ENCODE measurements around the gene TANGO6.
A peak's percentile ranks its signal among the peaks of the same experiment; 100 is the strongest.

TANGO6 gene

DNA sequence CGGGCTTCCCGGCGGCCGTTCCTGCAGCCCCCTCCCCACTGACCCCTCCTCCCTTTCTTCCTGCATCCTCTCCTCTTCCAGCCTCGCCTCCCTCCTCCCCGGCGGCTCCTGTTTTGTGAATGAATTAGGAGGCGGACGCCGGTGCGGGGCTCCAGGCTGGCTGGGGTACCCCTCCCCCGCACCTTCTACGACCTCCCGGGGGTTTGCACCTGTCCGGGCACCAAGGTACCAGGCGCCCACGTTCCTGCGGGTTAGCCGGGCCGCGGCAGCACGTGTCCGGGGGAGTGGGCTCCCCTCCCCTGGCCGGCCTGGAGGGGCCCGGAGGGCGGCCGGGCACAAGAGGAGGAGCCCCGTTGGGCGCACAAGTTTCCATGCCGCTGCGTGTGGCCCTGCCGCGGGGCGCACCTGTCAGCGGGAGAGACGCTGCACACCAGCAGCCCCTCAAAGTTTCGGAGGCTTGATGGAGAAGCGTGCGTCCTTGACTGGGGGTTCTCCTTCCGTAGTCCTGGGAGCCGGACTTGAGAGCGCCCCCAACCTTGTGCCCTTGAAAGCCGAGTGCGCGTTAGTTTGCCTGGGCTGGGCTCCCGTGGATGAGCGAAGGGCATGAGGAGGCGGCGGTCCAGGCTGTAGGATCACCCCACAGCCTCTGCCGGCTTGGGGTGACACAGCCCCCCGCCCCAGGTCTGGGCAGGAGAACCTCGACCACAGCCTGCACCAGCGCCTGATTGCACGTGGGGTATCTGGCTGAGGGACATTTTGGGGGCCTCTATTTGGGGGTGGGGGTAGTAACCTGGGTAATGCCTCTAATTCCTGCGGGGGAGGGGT lies 263.4 kb downstream of the TANGO6 start:
- no peak for DNase-seq

DNA sequence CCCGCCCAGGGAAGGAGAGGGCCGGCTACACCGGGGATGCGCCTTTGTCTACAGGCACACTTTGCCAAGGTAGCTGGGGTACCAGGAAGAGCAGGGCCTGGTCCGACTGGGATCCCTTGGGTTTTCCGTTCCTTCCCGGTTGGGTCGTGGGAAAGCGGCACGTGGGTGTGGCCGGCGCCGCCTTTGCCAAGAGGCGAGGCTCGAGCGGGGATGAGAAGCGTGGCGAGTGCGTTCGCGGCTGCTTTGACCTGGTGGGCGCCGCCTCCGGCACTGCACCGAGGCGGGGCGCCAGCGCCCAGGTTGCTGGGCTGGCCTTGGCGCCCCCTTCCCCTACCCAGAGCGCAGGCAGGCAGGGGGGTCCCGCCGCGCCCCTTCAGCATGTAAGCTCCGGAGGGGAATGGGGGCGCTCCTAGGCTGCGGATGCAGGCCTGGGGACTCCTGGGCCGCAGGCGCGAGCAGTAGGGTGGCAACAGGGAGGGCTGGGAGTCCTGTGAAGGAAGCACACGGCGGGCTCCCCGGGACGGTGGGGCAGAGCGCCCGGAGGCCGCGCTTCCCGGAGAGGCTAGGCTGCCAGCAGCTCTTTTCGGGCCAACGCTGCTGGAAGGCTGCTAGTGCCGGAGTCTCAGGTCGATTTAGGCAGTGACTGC lies 264.1 kb downstream of the TANGO6 start:
- no peak for DNase-seq

DNA sequence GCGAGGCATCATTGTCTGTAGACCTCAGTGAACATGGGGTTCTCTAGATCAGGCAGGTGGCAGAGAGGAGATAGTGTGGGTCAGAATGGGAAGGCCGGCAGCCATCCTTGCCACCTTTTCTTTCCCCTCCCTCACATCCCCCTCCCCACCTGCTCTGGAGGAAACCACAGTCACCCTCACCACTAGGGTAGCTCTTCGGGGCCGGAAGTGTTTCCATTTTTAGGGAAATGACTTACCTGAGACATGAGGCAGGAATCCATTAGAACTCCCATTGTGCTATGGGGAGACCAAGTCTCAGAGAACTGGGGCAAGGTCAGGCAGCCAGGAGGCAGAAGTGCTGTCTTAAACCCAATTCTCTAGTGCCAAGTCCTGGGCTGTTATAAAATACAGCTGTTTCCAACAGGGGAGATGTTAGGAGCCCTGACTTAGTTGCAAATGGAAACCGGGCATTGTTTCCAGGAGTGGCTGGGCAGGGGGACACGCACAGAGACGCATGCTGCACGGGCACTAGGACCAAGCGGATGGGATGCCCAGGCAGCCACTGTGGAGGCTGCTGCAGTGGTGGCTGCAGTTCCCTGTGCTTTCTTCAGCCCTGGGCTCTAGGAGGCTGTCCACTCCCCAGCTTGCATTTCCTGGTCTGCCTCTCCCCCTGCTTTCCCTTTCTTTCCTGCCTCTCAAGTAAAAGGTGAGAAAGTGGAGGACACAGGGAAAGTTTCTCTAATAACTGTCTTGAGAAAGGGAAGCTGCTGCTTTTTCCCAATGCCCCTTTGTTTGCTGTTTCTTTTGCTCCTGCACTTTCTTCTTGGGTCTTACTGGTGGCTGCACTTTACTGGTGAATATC lies 265.0 kb downstream of the TANGO6 start:
- no peak for DNase-seq

DNA sequence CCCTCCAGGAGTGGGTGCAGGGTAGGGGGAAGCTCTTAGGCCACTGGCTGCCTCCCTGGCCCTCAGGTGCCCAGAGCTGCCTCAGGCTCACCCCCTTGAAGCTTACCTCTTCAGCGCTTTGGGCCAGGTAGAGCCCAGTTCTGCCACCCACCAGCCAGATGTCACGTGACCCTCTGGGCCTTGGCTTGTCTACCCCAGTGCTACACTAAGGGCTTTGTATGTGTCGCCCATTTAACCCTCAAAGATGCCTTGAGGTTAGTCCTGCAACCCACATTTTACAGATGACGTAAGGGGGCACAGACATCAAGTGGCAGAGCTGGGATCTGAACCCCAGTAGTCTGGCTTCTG lies 265.5 kb downstream of the TANGO6 start:
- no peak for DNase-seq

DNA sequence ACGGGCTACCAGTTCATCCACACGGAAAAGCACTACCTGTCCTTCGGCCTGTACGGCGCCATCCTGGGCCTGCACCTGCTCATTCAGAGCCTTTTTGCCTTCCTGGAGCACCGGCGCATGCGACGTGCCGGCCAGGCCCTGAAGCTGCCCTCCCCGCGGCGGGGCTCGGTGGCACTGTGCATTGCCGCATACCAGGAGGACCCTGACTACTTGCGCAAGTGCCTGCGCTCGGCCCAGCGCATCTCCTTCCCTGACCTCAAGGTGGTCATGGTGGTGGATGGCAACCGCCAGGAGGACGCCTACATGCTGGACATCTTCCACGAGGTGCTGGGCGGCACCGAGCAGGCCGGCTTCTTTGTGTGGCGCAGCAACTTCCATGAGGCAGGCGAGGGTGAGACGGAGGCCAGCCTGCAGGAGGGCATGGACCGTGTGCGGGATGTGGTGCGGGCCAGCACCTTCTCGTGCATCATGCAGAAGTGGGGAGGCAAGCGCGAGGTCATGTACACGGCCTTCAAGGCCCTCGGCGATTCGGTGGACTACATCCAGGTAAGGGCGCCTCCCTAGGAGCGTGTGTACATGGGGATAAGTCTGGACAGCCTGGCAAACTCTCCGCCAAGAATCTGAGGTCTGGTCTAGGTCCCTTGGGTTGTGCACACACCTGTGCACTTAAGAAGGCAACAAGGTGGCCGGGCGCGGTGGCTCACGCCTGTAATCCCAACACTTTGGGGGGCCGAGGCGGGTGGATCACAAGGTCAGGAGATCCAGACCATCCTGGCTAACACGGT lies 266.3 kb downstream of the TANGO6 start:
- no peak for DNase-seq

DNA sequence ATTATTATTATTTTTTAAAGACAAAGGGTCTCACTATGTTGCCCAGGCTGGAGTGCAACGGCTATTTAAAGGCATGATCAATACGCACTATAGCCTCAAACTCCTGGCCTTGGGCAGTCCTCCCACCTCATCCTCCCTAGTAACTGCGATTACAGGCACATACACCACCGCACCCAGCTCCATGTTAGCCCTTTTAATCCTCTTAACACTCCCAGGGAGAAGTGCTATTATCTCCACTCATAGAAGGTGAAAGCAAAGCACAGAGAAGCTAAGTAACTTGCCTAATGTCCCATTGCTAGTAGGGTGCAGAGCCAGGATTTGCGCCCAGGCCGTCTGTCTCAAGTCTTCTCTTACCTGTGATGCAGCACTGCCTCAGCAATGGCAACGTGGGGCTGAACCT lies 267.1 kb downstream of the TANGO6 start:
- no peak for DNase-seq

DNA sequence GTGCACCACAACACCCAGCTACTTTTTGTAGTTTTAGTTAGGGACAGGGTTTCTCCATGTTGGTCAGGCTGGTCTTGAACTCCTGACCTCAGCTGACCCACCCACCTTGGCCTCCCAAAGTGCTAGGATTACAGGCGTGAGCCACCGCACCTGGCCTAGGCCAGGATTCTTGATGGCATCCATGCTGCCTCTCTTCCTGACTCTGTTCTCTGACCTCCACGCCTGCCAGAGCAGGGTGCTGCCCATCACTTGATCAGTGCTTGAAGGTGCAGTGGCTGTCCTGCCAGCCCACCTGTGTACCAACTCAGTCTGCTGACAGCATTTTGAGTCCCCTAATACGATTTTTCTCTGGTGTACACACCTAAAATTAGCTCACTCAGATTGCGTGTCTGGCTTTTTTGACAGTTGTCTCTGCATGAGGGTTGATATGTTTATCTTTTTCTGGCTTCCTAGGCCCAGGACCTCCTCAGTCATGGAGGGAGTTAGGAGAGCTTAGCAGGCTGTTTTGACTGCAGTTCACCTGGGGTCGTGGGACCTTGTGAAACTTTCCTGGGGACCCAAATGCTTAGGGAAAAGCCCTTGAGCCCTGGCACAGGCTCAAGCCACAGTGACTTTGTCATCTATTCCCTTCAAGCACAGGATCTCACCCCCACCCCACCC lies 268.0 kb downstream of the TANGO6 start:
- DNase-seq: no peak

DNA sequence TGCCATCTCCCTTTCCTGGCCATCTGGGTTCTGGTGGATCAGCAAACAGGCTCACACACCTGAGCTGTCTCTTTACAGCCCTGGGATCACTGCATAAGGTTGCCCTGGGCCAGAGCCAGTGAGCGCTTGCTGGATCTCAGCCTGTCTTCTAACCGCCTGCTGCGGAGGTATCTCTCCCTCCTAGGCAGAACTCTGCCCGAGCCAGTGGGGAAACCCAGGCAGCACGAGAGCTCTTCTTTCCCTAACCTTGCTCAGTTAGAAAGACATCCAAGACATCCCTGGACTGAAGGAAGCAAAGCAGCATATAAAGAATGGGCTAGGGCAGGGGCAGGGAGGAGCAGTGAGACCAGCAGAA lies 268.5 kb downstream of the TANGO6 start:
- DNase-seq: no peak

DNA sequence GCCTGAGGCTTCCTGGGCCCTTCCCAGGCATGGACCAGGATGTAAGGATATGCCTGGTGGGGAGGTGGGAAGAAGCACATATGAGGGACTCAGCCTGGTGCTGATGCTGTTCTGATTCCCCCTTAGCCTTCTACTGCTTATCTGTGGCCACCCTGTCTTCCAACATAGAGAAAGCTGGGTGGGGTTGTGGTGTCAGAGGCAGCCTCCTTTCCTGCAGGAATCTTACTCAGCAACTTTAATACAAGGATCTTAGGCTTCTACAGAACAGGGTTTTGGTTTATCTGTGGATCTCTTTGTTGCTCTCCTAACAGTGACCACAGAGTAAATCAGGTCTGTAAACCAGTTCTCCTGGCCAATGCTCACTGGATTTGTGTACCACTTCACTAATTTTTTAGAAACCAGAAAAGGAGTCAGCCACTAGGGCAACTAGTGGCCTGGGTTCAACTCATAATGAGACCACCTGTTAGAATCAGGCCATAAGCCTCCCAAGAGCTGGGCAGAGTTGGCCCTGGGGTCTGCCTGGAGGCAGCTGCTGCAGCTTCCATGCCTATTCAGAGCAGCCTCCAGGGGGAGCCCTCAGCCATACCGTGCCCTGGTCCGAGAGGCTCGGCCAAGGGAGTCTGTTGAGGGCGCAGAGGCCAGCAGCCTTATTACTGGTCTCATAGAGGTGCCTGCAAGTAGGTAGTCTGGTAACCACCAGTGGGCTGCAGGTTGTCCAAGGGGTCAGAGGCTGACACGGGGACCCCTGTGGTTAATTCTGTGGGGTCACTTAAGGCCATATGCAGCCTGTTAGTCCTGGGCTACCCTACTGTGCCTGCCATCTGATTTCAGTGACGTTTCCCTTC lies 269.2 kb downstream of the TANGO6 start:
- DNase-seq: peak; percentile 19

DNA sequence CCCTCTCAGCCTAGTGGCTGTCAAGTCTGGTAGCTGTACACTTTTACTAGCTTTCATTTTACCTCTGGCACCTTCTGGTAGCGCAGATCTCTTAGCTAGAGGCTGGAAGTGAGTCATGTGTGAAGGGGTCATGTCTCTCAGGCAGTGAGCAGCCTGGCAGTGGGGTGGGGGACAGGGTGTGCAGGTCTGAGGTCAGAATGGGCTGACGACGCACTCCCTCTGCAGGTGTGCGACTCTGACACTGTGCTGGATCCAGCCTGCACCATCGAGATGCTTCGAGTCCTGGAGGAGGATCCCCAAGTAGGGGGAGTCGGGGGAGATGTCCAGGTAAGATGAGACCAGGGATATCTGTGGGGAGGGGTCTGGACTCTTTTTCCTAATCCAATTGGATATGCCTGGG lies 269.9 kb downstream of the TANGO6 start:
- DNase-seq: no peak

DNA sequence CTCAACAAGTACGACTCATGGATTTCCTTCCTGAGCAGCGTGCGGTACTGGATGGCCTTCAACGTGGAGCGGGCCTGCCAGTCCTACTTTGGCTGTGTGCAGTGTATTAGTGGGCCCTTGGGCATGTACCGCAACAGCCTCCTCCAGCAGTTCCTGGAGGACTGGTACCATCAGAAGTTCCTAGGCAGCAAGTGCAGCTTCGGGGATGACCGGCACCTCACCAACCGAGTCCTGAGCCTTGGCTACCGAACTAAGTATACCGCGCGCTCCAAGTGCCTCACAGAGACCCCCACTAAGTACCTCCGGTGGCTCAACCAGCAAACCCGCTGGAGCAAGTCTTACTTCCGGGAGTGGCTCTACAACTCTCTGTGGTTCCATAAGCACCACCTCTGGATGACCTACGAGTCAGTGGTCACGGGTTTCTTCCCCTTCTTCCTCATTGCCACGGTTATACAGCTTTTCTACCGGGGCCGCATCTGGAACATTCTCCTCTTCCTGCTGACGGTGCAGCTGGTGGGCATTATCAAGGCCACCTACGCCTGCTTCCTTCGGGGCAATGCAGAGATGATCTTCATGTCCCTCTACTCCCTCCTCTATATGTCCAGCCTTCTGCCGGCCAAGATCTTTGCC lies 271.1 kb downstream of the TANGO6 start:
- peak; percentile 45 for DNase-seq

DNA sequence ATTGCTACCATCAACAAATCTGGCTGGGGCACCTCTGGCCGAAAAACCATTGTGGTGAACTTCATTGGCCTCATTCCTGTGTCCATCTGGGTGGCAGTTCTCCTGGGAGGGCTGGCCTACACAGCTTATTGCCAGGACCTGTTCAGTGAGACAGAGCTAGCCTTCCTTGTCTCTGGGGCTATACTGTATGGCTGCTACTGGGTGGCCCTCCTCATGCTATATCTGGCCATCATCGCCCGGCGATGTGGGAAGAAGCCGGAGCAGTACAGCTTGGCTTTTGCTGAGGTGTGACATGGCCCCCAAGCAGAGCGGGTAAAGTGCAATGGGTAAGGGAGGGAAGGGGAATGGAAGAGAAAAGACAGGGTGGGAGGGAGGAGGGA lies 271.6 kb downstream of the TANGO6 start:
- DNase-seq: no peak

DNA sequence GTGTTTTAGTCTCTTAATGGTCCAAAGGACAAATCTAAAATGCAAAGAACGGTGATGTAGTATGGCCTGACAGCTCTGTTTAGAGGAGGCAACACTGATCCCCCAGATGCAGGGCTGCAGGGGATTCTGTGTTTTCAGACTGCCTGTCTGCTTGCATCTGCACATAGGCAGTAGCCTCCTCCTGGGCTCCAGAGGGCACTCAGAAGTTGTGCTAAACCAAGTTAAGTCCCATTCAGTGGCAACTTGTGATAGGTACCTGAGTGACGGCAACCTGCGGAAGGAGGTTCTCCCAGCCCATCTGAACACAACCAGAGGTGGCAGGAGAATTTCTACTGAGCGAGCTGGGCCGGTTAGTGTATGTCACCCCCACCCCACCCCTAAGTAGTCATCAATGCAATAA lies 272.0 kb downstream of the TANGO6 start:
- DNase-seq: no peak

DNA sequence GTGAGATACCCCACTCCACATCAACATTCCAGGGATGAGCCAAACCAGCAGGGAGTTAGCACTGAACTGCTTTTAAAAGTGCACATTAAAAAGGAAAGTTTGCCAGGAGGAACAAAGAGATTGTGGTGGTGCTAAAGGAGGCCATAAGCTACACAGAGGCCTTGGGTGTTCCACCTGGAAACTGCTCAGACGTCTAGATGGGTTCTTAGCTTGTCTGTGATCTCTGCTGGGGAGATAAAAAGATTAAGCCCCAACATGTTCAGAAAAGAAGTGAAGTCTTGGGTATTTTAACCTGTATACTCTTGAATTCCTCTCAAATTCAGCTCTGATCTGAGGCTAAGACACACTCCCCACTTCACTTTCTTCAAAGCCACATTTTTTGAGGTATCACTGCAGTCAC lies 272.5 kb downstream of the TANGO6 start:
- no peak for DNase-seq

DNA sequence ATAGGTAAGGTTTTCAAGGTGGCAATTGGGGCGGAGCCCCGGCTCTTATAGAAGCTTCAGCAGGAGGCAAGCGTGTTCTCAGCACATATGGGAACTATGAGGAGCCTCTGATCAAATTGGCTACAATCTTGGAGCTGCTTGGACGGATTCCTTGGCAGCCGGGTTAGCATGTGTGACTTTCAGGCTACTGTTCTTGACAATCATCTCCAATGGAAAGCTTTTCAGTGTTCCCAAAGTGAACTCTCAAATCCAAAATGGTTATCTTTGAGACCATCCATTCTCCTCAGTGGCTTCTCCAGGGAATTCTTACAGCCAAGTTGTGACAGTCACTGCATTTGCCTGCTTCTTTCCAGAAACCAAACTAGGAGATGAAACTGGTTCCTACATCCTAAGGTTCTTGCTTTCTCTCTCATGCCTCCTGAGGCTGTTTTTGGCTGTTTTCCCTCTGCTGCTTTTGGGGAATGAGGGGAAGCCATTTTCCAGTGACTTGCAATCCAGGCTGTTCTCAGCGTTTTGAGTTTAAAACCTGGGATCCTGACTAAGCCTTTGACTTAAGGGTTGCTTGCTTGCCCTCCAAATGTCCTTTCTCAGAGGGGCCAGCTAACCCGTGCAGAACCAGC lies 273.0 kb downstream of the TANGO6 start:
- DNase-seq: no peak

DNA sequence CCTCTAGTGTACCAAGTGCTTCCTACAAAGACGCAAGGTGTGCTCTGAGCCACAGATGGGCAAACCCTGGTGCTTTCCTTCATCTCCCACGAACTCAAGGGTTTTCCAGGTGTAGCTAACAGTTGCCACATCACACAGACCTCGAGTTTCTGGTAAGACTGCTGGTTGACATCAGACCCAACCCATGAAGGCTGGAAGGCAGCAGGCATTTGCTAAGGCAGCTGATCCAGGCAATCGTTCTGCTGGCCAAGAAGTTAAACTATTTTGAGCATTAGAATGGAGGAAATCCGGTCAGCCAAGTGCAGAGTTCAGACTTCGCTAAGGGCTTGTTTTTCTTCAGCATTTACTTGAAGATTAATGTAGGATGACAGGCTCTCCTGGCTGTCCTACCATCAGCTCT lies 273.6 kb downstream of the TANGO6 start:
- no peak for DNase-seq

DNA sequence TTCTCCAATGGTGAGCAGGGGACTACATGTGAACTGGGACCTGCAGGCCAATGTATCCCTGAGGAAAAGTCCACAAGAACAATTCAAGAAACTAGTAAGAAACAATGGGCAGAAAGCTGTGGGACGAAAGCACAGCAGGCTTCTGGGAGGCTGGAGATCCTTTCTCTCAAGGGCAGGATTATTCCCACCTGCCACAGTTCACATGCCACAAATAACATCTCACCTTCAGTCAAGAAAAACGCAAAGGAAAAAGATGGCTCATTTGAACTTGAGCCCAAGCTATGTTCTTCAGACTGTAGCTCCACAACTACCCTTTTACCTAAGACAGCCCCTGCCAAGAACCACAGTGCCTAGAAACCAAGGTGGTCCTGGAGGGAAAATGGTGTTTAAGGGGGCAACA lies 275.1 kb downstream of the TANGO6 start:
- DNase-seq: no peak

DNA sequence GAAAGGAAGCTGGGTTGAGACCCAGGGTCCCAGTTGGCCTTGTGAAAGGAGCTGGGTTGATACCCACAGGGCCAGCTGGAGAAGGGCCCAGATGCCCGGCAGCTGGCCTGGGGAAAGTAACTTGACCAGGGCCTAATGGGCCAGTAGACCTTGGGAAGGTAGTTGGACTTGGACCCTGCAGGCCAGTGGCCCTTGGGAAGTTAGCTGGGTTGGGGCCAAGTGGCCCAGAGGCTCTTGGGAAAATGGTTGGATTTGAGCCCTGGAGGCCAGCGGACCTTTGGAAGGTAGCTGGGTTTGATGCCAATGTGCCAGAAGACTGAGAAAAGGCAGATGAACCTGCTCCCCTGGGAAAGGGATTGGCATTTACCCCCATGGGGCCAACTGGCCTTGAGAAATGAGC lies 275.7 kb downstream of the TANGO6 start:
- no peak for DNase-seq

DNA sequence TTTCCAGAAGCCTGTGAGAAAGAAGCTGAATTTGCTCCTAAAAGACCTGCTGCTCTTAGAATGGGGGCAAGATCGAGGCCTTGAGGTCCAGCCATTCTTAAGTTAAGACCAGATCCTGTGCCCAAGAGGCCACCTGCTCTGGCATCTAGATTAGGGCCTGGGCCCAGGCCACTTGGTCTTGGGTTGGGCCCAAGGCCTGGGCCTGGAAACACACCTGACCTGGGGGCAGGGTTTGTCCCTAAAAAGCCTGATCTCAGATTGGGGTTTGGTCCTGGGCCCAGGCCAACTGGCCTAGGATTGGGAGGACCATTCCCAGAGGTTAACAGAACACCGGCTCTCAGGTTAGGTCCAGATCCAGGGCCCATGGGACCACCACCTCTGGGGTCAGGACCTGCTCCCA lies 276.2 kb downstream of the TANGO6 start:
- DNase-seq: no peak

DNA sequence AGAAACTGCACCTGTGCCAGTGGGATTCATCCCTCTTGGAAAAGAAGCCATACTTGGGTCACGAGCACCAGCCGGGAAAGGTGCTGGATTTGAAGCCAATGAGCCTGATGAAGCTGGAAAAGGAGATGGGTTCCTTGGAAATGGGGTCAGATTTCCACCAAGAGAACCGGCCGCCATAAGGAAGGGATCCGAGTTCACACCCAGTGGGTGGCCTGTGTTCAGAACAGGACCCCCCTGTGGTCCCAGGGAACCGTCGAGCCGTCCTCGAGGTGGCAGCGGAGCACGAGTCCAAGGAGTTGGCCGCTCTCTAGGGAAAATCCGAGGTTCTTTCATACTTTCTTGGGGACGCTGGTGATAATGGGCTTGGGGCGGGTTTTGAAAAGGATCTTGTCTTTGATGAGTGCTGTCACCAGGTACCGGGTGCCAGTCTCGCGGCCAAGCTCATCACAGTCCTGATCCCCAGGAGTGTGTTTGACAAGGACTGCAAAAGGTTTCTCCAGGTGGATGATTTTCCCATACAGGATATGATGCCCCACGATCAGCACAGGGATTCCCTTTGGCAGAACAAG lies 276.8 kb downstream of the TANGO6 start:
- DNase-seq: no peak
